Chondrocyte (in vitro differentiated cells): ENCODE data around the gene ARSK. TPM values are rescaled to one million over a fixed set of nuclear protein-coding genes. Genes with fewer than 3 reads are reported as not detected.

Source experiments
- DNase-seq: peaks from one replicate; pipeline ENCODE4 v3.0.0; 2021; ENCODE audit warnings: mixed read lengths, low spot score
- H3K27ac Mint-ChIP-seq: one replicate; pipeline ENCODE4 v1.8.0; 2021; ENCODE audit warnings: mild to moderate bottlenecking, moderate library complexity, mixed read lengths; ENCODE audit not compliant: unreplicated experiment
- H3K27me3 Mint-ChIP-seq: 2 replicates; pipeline ENCODE4 v1.8.0; 2021; ENCODE audit warnings: low read depth, mixed read lengths
- H3K36me3 Mint-ChIP-seq: 2 replicates; pipeline ENCODE4 v1.8.0; 2021; ENCODE audit warnings: low read depth, mixed read lengths
- H3K4me1 Mint-ChIP-seq: 2 replicates; pipeline ENCODE4 v1.8.0; 2021; ENCODE audit warnings: low read depth, mild to moderate bottlenecking, mixed read lengths
- H3K4me3 Mint-ChIP-seq: one replicate; pipeline ENCODE4 v1.8.0; 2021; ENCODE audit warnings: mild to moderate bottlenecking, moderate library complexity, mixed read lengths; ENCODE audit not compliant: unreplicated experiment
- H3K9me3 Mint-ChIP-seq: 2 replicates; pipeline ENCODE4 v1.8.0; 2021; ENCODE audit warnings: low read depth, mixed read lengths
- total RNA-seq: library from RNA; stranded (reverse); gene quantifications from 3 replicates; pipeline ENCODE4 v1.2.1, GENCODE V29; 2021
- TF ChIP-seq, protein P1 (sequence below): fragments of 200-600 bp; sonication (generic); IDR thresholded peaks from 2 replicates; pipeline ENCODE4 v1.5.0; 2021; ENCODE audit warnings: antibody characterized with exemption, mild to moderate bottlenecking, moderate library complexity

Gene ARSK
- total RNA-seq, 1 donor from 2014 or later, result 10.0 TPM

DNA sequence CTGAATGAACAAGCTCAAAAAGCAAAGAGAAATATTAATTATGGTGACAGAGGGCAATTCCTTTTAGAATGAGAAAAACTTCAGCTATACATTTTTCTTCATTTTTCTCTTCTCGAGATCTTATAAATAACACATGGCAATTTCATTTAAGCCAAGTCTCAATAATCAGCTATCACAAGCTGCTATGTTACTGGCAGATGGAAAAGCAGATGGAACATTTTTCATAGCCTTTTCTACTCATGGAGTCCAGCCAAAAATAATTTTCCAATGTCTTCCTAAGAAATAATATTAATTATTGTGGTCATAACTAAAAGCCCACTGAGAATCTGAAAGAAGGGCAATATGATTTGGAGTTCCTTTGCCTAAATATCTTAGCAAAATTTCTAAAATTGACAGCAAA, 35.8 kb upstream of the ARSK start:
- Mint-ChIP-seq H3K4me1 (peaks cover 13% of the 10 kb centered on the region), H3K27me3 (no peaks in the 10 kb centered on the region)
- TF ChIP-seq, protein P1, sequence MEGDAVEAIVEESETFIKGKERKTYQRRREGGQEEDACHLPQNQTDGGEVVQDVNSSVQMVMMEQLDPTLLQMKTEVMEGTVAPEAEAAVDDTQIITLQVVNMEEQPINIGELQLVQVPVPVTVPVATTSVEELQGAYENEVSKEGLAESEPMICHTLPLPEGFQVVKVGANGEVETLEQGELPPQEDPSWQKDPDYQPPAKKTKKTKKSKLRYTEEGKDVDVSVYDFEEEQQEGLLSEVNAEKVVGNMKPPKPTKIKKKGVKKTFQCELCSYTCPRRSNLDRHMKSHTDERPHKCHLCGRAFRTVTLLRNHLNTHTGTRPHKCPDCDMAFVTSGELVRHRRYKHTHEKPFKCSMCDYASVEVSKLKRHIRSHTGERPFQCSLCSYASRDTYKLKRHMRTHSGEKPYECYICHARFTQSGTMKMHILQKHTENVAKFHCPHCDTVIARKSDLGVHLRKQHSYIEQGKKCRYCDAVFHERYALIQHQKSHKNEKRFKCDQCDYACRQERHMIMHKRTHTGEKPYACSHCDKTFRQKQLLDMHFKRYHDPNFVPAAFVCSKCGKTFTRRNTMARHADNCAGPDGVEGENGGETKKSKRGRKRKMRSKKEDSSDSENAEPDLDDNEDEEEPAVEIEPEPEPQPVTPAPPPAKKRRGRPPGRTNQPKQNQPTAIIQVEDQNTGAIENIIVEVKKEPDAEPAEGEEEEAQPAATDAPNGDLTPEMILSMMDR, result no peak

DNA sequence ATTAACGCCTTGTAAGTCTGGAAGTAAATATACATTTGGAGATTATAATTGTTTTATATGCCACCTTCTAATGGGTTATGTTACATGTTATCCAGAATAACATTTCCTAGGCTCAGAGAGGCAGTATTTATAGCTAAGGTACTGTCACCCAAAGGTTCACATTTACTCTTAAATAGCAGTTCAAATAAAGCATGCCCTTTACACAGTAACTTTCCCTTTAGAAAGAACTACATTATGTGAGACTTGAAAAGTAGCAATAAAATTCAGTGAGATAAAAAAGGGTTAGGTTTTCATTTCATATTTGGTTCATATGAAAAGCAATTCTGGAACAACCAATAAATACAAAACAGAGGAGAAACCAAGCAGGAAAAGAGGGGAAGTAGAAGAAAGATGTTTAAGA, 35.2 kb upstream of the ARSK start:
- TF ChIP-seq, protein P1, result no peak
- Mint-ChIP-seq H3K9me3 (no peaks in the 10 kb centered on the region), H3K36me3 (peaks cover 21% of the 10 kb centered on the region), H3K27ac (peak overlapping the region; percentile 68), H3K4me3 (no peak overlapping the region), H3K27me3 (no peaks in the 10 kb centered on the region), H3K4me1 (peaks cover 13% of the 10 kb centered on the region)
- no peak for DNase-seq

More for the DNA sequence above, 35.8 kb upstream of the ARSK start:
- Mint-ChIP-seq H3K27ac (no peak overlapping the region), H3K9me3 (no peaks in the 10 kb centered on the region), H3K4me3 (no peak overlapping the region), H3K36me3 (peaks cover 19% of the 10 kb centered on the region)
- no peak for DNase-seq

DNA sequence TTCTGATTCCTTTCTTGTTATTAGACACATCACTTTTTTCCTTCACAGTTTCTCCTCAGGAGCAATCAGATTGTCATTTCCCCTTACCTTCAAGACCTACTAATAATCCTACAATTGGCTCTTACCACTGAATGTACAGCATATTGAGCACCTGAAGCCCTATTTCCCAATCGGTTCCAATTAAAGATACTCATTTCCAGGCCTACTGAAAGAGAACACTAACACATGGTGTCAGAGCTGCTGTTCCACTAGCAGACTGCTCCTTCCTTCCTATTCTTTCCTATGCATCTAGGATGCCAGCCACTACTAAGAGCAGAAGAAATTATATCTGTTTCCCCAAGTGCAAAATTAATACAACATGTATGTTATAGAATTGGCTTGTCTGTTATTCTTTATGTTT, 34.7 kb upstream of the ARSK start:
- Mint-ChIP-seq H3K9me3 (no peaks in the 10 kb centered on the region), H3K27ac (no peak overlapping the region), H3K27me3 (no peaks in the 10 kb centered on the region), H3K4me1 (peaks cover 13% of the 10 kb centered on the region), H3K36me3 (peaks cover 19% of the 10 kb centered on the region), H3K4me3 (no peak overlapping the region)
- DNase-seq, result no peak
- TF ChIP-seq, protein P1, result no peak

DNA sequence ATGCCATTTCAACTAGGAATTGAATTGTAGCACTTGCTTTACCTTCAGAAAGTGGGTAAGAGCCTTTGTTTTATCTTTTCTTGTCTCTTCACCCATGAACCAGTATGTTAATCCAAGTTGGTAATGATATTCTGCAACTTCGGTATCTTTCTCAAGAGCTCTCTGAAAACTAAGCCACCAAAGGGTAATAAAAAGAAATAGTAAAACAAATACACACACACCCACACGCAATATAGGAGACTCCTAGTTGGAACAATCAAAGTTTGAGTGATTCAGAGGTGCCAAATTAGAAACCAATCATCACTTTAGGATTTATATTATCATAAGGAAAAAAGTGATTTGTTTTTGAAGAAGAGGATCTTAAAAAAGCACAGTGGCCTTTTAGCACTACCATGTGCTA, 30.5 kb upstream of the ARSK start:
- no peaks in the 10 kb centered on the region for H3K27me3 Mint-ChIP-seq
- H3K36me3 Mint-ChIP-seq, result peaks cover 27% of the 10 kb centered on the region

DNA sequence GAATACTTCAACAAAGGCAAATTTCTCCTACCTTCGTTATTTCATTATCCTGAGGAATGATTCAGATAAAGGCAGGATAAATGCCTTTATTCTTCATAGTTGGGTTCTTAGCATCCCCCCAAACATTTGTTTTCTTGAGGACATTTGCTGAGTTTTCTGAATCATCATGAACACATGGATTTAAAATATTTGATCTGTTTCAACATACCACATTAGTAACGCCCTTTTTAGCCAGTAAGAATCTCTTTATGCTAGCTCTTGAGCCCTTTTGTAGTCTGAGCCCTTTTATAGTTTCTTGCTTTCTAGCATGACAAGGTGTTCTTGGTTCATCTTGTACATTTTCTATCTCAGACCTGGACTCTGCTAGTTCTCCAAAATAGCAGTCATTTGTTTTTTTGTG, 28.0 kb upstream of the ARSK start:
- H3K36me3 Mint-ChIP-seq, result peaks cover 28% of the 10 kb centered on the region
- no peak for DNase-seq
- no peaks in the 10 kb centered on the region for H3K27me3 Mint-ChIP-seq

More for the DNA sequence above, 30.5 kb upstream of the ARSK start:
- TF ChIP-seq, protein P1, result no peak
- H3K4me3 Mint-ChIP-seq, result no peak overlapping the region
- H3K4me1 Mint-ChIP-seq, result peaks cover 6% of the 10 kb centered on the region
- no peak overlapping the region for H3K27ac Mint-ChIP-seq
- no peaks in the 10 kb centered on the region for H3K9me3 Mint-ChIP-seq
- DNase-seq, result no peak

More for the DNA sequence above, 28.0 kb upstream of the ARSK start:
- TF ChIP-seq, protein P1, result no peak
- Mint-ChIP-seq H3K9me3 (no peaks in the 10 kb centered on the region), H3K4me3 (no peak overlapping the region), H3K27ac (no peak overlapping the region), H3K4me1 (peaks cover 14% of the 10 kb centered on the region)
